Activated CD4-positive, alpha-beta memory T cell treated with anti-CD3 and anti-CD28 coated beads for 36 hours (primary cell): ENCODE results near the gene TCF7L2. TPM values are rescaled to one million over a fixed set of nuclear protein-coding genes. Genes with fewer than 3 reads are reported as not detected.

Experiments
- CTCF ChIA-PET: fragments of 350-600 bp; sonication (Branson Sonifier 250); formaldehyde crosslinking; loops from one replicate; lab custom pipeline; 2021; ENCODE audit warnings: antibody characterized with exemption, inconsistent platforms; lab: Charles Lee
- POLR2A ChIA-PET: fragments of 350-600 bp; sonication (Branson Sonifier 250); formaldehyde crosslinking; loops from one replicate; lab custom pipeline; 2021; ENCODE audit warnings: antibody characterized with exemption; lab: Charles Lee
- DNase-seq: peaks from one replicate; pipeline ENCODE4 v3.0.0-alpha.2; 2020
- H3K27ac Mint-ChIP-seq: one replicate; pipeline ENCODE4 v1.8.0; 2021; ENCODE audit warnings: mixed read lengths
- H3K27me3 Mint-ChIP-seq: one replicate; pipeline ENCODE4 v1.8.0; 2021; ENCODE audit warnings: mixed read lengths
- H3K36me3 Mint-ChIP-seq: one replicate; pipeline ENCODE4 v1.8.0; 2021; ENCODE audit warnings: mixed read lengths
- H3K4me1 Mint-ChIP-seq: one replicate; pipeline ENCODE4 v1.8.0; 2021; ENCODE audit warnings: low read depth, mixed read lengths
- H3K4me3 Mint-ChIP-seq: one replicate; pipeline ENCODE4 v1.8.0; 2021; ENCODE audit warnings: mild to moderate bottlenecking, mixed read lengths
- H3K9me3 Mint-ChIP-seq: one replicate; pipeline ENCODE4 v1.8.0; 2021; ENCODE audit warnings: mixed read lengths
- intact Hi-C: fragments of 100-400 bp; cut with micrococcal nuclease; formaldehyde crosslinking; loops from one replicate; pipeline ENCODE4 v1.15.1; 2023
- total RNA-seq, 2 experiments: library from RNA; stranded (reverse); gene quantifications; one replicate each; pipeline ENCODE4 v1.2.3, GENCODE V29; 2021

TCF7L2 gene
- total RNA-seq, 2 experiments from 2014 or later, result 0.71 to 1.5 TPM

DNA sequence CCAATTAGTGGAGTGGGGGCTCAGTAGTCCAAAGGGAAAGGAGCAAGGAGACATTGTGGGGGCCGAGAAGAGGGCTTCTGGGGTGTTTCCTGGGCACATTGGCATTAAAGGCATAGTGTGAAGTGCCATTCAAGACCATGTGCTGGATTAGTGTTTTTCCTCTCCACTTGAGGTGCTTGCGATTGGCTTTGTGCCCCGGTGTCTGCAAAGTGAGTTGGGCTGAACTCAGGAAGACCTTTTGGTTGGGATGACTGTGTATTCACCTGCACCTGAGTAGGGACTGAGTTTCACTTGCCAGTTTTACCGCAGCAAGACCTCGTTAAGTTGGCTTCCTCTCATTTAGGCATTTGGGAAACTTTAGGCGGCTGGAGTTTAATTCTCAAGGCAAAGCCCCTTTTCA is 73.0 kb downstream of the TCF7L2 start:
- intact Hi-C loops, result no loop called here
- no peaks in the 10 kb centered on the region for H3K4me1 Mint-ChIP-seq
- no peak overlapping the region for H3K4me3 Mint-ChIP-seq
- peaks cover 22% of the 10 kb centered on the region for H3K27me3 Mint-ChIP-seq
- H3K9me3 Mint-ChIP-seq, result no peaks in the 10 kb centered on the region
- no peaks in the 10 kb centered on the region for H3K36me3 Mint-ChIP-seq
- CTCF ChIA-PET, result no interaction called here
- no peak for DNase-seq
- no peak overlapping the region for H3K27ac Mint-ChIP-seq
- POLR2A ChIA-PET, result no interaction called here

DNA sequence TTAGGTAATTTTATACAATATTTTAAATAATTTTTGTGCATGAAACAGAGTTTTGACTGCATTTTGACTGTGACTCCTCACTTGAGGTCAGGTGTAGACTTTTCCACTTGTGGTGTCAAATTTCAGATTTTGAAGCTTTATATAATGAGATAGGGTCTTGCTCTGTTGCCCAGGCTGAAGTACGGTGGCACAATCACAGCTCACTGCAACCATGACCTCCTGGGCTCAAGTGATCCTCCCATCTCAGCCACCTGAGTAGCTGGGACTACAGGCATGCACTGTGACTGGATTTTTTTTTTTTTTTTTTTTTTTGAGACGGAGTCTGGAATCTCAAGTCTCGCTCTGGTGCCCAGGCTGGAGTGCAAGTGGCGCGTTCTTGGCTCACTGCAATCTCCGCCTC is 74.9 kb downstream of the TCF7L2 start:
- no peak overlapping the region for H3K27ac Mint-ChIP-seq
- ChIA-PET CTCF (no interaction called here), POLR2A (no interaction called here)
- no peak for DNase-seq
- no peaks in the 10 kb centered on the region for H3K36me3 Mint-ChIP-seq
- intact Hi-C loops, result no loop called here
- H3K4me1 Mint-ChIP-seq, result no peaks in the 10 kb centered on the region
- H3K27me3 Mint-ChIP-seq, result peaks cover 22% of the 10 kb centered on the region
- no peaks in the 10 kb centered on the region for H3K9me3 Mint-ChIP-seq
- no peak overlapping the region for H3K4me3 Mint-ChIP-seq

DNA sequence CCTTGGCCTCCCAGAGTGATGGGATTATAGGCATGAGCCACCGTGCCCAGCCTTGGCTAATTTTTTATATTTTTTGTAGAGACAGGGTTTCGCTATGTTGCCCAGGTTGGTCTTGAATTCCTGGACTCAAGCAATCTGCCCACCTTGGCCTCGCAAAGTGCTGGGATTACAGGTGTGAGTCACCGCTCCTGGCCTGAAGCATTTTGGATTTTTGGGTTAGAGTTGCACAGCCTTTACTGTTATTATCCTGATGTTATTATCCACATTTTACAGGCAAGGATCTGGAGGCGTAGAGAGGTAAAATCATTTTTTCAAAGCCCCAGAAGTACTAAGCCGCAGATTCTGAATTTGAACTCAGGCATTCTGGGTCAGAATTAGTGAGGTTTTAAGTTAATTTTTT is 75.4 kb downstream of the TCF7L2 start:
- DNase-seq, result no peak
- no peaks in the 10 kb centered on the region for H3K9me3 Mint-ChIP-seq
- peaks cover 1% of the 10 kb centered on the region for H3K36me3 Mint-ChIP-seq
- POLR2A ChIA-PET, result no interaction called here
- CTCF ChIA-PET, result no interaction called here
- H3K4me1 Mint-ChIP-seq, result no peaks in the 10 kb centered on the region
- peaks cover 20% of the 10 kb centered on the region for H3K27me3 Mint-ChIP-seq
- no peak overlapping the region for H3K27ac Mint-ChIP-seq
- intact Hi-C loops, result no loop called here
- no peak overlapping the region for H3K4me3 Mint-ChIP-seq

DNA sequence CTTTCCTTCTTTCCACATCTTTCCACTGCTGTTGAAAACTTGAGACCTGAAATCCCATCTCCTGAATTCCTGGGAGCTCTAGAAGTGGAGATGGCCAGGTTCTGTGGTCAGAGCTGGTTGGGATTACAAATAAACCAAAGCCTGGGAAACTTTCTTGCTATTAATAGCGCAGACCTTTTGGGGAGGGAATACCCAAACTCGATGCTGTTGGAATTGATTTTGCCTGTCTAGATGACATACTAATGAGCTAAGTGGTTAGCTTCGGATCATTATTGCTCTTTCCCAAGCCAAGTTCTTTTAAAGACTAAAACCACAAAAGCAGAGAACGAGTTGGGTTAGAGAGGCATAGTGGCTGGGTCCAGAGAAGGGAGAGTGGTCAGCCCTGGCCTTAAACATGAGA is 76.6 kb downstream of the TCF7L2 start:
- no peaks in the 10 kb centered on the region for H3K9me3 Mint-ChIP-seq
- intact Hi-C loops, result no loop called here
- no peak overlapping the region for H3K4me3 Mint-ChIP-seq
- no peak for DNase-seq
- H3K27ac Mint-ChIP-seq, result no peak overlapping the region
- peaks cover 1% of the 10 kb centered on the region for H3K36me3 Mint-ChIP-seq
- CTCF ChIA-PET, result no interaction called here
- peaks cover 20% of the 10 kb centered on the region for H3K27me3 Mint-ChIP-seq
- no peaks in the 10 kb centered on the region for H3K4me1 Mint-ChIP-seq
- POLR2A ChIA-PET, result no interaction called here

DNA sequence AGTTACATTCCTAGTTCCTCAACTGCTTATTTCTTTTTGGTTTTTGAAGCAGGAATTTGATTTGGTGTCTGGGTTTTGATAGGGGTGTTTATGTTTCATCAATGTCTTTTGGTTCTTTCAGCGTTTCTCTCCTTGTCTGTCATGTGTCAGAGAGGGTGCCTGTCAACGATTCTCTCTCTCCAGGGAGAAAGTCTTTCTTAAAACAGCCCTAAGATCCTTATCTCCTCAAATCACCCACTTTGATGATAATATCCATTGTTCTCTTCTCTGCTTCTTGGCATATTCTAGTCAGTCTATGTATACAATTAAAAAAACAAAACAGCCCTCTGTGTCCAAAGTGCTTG is 77.2 kb downstream of the TCF7L2 start:
- Mint-ChIP-seq H3K27ac (no peak overlapping the region), H3K27me3 (peaks cover 18% of the 10 kb centered on the region), H3K9me3 (no peaks in the 10 kb centered on the region), H3K36me3 (peaks cover 1% of the 10 kb centered on the region), H3K4me1 (no peaks in the 10 kb centered on the region), H3K4me3 (no peak overlapping the region)
- intact Hi-C loops, result no loop called here
- POLR2A ChIA-PET, result no interaction called here
- CTCF ChIA-PET, result no interaction called here
- DNase-seq, result no peak

DNA sequence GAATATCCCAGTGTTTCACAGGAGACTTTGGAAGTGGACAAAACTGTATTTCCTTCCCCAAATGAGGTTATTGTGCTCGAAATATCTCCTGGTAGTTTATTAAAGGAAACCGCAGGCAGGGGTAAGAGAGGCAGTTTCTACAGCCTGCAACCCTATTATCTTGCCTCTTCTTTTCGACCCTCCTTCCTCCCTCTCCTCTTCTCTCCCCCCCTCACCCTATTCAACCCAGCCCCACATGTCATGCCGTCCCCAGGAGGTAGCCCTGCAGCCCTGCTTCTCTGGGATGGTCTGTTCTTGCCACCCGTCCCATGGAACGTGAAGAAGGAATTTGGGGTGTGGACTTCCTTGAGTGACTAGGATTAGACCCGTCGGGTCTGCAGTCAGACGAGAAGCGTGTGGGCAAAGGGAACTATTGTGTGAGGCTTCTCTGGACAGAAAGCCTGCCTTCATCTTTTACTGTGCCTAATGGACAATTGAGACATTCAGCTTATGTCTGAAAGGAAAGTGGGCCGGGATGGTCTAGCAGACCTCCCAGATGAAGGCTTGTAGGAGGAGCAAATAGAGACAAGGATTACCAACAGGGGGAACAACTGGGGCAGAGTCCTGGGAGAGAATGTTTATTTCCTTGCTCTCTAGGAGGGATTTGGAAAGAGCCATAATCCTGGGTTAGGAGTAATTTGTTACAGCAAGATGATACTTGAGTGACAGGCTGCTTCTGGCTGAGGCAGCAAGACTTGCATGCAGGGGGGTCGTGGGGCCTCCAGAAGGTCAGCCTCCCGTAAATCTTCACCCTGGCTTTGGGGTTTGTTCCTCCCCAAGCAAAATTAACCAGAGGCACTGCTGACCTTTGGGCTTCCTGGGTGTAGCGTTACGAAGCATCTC is 77.8 kb downstream of the TCF7L2 start:
- peaks cover 18% of the 10 kb centered on the region for H3K27me3 Mint-ChIP-seq
- H3K4me1 Mint-ChIP-seq, result no peaks in the 10 kb centered on the region
- H3K9me3 Mint-ChIP-seq, result no peaks in the 10 kb centered on the region
- peaks cover 1% of the 10 kb centered on the region for H3K36me3 Mint-ChIP-seq
- ChIA-PET CTCF (no interaction called here), POLR2A (no interaction called here)
- intact Hi-C loops, result no loop called here
- H3K4me3 Mint-ChIP-seq, result no peak overlapping the region
- H3K27ac Mint-ChIP-seq, result no peak overlapping the region
- no peak for DNase-seq

DNA sequence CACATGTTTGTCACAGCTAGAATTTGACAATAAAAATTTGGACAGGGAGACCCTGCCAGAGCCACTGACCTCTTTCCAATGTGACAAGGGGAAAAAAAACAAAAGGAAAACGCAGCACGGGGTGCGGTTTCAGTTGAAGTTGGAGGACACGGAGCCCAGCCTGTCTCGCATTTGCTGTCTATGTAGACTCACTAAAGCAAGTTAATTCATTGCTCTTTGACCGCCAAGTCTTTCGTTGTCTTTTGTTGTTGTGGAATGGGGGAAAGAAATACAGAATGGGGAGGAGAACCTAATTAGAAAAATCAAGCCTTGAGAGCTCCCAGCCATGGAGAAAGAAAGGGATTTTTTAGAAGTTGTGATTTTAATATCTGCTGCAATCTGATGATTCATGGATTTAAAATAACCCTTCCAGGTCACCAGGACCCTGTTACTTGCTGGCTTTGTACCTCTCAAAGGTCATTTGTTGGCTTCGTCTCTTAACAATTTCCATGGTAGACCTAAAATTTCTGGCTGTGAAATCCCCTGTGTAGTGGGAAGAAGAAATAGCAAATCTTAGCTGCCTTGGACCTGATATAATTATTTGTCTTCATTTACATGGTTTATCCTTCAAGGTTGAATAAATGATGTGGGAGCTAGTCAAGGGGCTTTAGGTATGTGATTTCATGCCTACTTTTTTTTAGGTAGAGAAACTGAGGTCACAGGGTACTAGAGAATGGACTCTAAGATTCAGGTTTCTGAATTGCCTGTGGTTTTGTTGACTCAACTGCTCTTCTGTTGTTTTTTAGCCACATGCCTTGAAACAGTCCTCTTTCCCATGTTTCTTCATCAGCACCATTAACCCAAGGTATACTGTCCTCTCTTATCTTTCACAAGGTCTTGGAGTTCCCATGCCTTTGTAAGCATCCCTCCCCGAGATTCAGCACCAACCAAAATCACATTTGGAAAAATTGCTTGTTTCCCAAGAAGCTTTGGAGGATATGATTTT is 78.7 kb downstream of the TCF7L2 start:
- no peaks in the 10 kb centered on the region for H3K9me3 Mint-ChIP-seq
- H3K36me3 Mint-ChIP-seq, result peaks cover 1% of the 10 kb centered on the region
- H3K4me3 Mint-ChIP-seq, result no peak overlapping the region
- POLR2A ChIA-PET, result no interaction called here
- intact Hi-C loops, result no loop called here
- H3K27me3 Mint-ChIP-seq, result peaks cover 19% of the 10 kb centered on the region
- H3K27ac Mint-ChIP-seq, result no peak overlapping the region
- CTCF ChIA-PET, result no interaction called here
- DNase-seq, result no peak
- no peaks in the 10 kb centered on the region for H3K4me1 Mint-ChIP-seq

DNA sequence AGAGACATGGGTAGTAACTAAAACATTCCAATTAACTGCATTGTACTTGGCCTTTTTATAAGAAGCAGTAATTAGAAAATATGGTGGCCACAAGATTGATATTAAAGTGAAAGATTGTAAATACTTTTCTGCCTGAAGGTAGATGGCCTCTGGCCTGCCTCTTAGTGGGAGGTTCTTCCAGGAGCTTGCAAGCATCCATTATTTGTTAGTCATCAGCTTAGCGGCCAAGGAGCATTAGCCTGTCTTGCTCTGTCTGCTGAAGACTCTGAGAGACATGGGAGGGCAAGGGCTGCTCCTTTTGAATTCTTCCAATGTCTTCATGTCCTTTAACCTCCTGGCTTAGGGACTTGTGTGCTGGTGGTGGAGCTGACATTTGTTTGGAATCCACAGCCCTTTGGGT is 80.4 kb downstream of the TCF7L2 start:
- POLR2A ChIA-PET, result no interaction called here
- no peak overlapping the region for H3K4me3 Mint-ChIP-seq
- no peaks in the 10 kb centered on the region for H3K4me1 Mint-ChIP-seq
- no peak overlapping the region for H3K27ac Mint-ChIP-seq
- H3K9me3 Mint-ChIP-seq, result no peaks in the 10 kb centered on the region
- H3K36me3 Mint-ChIP-seq, result peaks cover 1% of the 10 kb centered on the region
- CTCF ChIA-PET, result no interaction called here
- peaks cover 19% of the 10 kb centered on the region for H3K27me3 Mint-ChIP-seq
- DNase-seq, result no peak
- intact Hi-C loops, result no loop called here

DNA sequence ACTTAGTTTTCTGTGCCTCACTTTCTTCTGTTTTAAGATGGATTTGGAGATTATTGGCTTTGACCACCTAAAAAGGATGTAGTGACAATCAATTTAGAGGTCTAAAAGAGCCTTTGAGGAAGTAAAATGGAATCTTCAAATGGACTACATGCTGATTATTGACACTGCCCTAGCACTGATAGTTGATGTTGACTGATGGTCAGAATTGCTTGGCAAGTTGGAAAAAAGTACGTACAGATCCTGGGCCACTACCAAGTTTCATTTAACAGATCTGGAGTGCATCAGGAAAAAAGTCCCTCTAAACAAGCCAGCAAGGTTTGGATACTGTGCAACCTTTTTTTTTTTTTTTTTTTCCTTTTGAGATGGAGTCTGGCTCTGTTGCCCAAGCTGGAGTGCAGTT is 81.1 kb downstream of the TCF7L2 start:
- ChIA-PET POLR2A (no interaction called here), CTCF (no interaction called here)
- H3K9me3 Mint-ChIP-seq, result no peaks in the 10 kb centered on the region
- H3K36me3 Mint-ChIP-seq, result peaks cover 1% of the 10 kb centered on the region
- DNase-seq, result no peak
- H3K4me1 Mint-ChIP-seq, result no peaks in the 10 kb centered on the region
- H3K27me3 Mint-ChIP-seq, result peaks cover 19% of the 10 kb centered on the region
- H3K27ac Mint-ChIP-seq, result no peak overlapping the region
- no peak overlapping the region for H3K4me3 Mint-ChIP-seq
- intact Hi-C loops, result no loop called here

DNA sequence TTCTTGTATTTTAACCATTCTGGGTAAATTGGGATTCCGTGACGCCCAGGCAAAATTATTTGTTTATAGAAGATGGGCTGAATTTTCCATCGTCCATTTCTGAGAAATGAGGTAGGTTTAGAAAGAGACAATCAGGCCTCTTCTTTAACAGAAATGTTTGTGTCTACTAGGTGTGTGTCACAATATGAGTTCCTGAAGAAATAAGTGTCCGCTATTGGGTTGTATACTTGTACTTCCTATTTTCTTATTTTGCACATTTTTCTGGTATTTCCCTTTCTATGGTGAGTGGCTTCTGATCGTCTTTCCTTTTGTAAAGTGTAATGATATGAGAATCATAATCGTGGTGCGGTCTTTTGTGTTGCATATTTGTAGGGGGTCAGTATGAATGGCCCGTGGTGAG is 83.9 kb downstream of the TCF7L2 start:
- intact Hi-C loops, result no loop called here
- POLR2A ChIA-PET, result no interaction called here
- H3K9me3 Mint-ChIP-seq, result no peaks in the 10 kb centered on the region
- no peak for DNase-seq
- H3K27ac Mint-ChIP-seq, result no peak overlapping the region
- H3K4me3 Mint-ChIP-seq, result no peak overlapping the region
- CTCF ChIA-PET, result no interaction called here
- H3K4me1 Mint-ChIP-seq, result no peaks in the 10 kb centered on the region
- H3K27me3 Mint-ChIP-seq, result peaks cover 2% of the 10 kb centered on the region
- peaks cover 1% of the 10 kb centered on the region for H3K36me3 Mint-ChIP-seq

DNA sequence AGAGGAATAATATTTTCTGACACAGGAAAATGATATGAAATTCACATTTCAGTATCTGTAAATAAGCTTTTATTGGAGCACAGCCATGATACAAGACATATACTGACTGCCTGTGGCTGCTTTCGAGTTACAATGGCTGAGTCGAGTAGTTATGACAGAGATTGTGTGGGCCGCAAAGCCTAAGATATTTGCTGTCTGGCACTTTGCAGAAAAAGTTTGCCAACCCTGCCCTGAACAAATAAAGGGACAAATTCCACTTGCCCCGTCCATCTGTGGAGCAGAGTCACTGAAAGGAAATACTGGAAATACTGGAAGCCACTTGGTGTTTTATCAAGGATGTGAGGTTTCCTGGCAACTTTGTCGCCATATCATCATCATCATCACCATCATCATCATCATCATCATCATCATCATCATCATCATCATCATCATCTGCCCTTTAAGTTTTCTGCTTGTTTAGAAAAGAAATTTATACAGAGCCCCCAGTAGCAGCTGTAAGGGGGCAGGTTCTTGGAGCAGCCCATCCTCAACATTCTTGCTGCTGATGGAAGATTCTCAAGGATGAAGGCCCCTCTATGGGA is 85.8 kb downstream of the TCF7L2 start:
- Mint-ChIP-seq H3K27ac (no peak overlapping the region), H3K4me1 (no peaks in the 10 kb centered on the region)

DNA sequence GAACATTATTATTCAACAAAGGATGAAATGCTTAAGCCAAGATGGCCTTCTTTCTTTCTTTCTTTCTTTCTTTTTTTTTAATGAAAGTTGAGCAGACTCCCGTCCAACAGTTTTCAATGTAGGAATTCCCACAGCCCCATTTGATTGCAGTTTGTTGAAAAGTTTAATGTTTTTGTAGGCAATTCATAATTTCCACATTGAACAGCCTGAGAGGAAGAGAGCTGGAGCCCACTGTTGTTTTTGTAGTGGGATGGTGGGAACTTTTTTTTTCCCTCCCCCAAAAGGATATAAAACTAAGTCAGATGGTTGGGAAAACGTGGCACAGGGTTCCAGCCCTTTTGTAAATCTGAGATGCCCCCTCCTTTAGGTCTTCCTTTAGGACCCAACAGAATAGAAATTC is 86.6 kb downstream of the TCF7L2 start:
- no peaks in the 10 kb centered on the region for H3K4me1 Mint-ChIP-seq
- intact Hi-C loops, result no loop called here
- no peaks in the 10 kb centered on the region for H3K9me3 Mint-ChIP-seq
- CTCF ChIA-PET, result no interaction called here
- no peak for DNase-seq
- no peak overlapping the region for H3K27ac Mint-ChIP-seq
- POLR2A ChIA-PET, result interaction anchor here (0.7 kb wide), 1 partner anchor 225 kb away, joined by 3 read pairs; no protein-coding TSS in a partner anchor
- H3K27me3 Mint-ChIP-seq, result peaks cover 3% of the 10 kb centered on the region
- no peaks in the 10 kb centered on the region for H3K36me3 Mint-ChIP-seq
- H3K4me3 Mint-ChIP-seq, result no peak overlapping the region

More for the DNA sequence above, 85.8 kb downstream of the TCF7L2 start:
- Mint-ChIP-seq H3K36me3 (no peaks in the 10 kb centered on the region), H3K27me3 (peaks cover 3% of the 10 kb centered on the region), H3K4me3 (no peak overlapping the region), H3K9me3 (no peaks in the 10 kb centered on the region)
- intact Hi-C loops, result no loop called here
- DNase-seq, result no peak
- POLR2A ChIA-PET, result interaction anchor here (0.7 kb wide), 1 partner anchor 226 kb away, joined by 3 read pairs; no protein-coding TSS in a partner anchor
- CTCF ChIA-PET, result no interaction called here
